ENCODE data around the gene KRTAP5-9. TPM values are rescaled to one million over a fixed set of nuclear protein-coding genes. Genes with fewer than 3 reads are reported as not detected.

KRTAP5-9 gene
- total and polyA plus RNA-seq, 2 donors (not counting 3 experiments of a cell fraction or from before 2014, with no cell fraction given), result 0.28 TPM; not detected in 1

DNA sequence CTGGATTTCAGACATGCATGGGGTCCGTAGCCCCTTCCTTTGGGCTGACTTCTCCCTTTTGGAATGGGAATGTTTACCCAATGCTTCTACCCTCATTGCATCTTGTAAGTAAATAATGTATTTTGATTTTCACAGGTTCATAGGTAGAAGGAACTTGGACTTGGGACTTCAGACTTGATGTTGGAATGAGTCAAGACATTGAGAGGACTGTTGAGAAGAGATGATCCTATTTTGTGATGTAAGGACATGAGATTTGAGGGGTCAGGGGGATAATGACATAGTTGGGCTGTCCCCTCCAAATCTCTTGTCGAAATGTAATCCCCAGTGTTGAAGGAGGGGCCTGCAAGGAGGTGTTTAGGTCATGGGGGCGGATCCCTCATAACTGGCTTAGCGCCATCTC, 16.2 kb downstream of the KRTAP5-9 start:
- no peak overlapping the region for H2AFZ ChIP-seq (ENCODE audit: low read depth, low read length)
- ChIA-PET CTCF (interaction anchor here (1.6 to 2.2 kb wide), 7 partner anchors 15 to 1099 kb away, joined by 7 to 35 read pairs (median 12); partner anchors contain the start of gene DHCR7), POLR2A (no interaction called here)
- DNase-seq (ENCODE audit: low read depth, low spot score), result no peak
- FAIRE-seq, result no peak
- no peak overlapping the region for H3K4me3 ChIP-seq (replicated peaks in 1 of 3; ENCODE audit: insufficient read depth in 1 of 3, low read depth in 1 of 3, low read length in 3 of 3)
- H3K4me1 ChIP-seq (ENCODE audit: control insufficient read depth, extremely low read depth, insufficient read depth, low read length), result no peaks in the 10 kb centered on the region
- no peak for TF ChIP-seq FOS (IDR thresholded peaks at IDR 0.05; ENCODE audit: borderline replicate concordance, insufficient read depth, low read length)
- TF ChIP-seq, protein P1, sequence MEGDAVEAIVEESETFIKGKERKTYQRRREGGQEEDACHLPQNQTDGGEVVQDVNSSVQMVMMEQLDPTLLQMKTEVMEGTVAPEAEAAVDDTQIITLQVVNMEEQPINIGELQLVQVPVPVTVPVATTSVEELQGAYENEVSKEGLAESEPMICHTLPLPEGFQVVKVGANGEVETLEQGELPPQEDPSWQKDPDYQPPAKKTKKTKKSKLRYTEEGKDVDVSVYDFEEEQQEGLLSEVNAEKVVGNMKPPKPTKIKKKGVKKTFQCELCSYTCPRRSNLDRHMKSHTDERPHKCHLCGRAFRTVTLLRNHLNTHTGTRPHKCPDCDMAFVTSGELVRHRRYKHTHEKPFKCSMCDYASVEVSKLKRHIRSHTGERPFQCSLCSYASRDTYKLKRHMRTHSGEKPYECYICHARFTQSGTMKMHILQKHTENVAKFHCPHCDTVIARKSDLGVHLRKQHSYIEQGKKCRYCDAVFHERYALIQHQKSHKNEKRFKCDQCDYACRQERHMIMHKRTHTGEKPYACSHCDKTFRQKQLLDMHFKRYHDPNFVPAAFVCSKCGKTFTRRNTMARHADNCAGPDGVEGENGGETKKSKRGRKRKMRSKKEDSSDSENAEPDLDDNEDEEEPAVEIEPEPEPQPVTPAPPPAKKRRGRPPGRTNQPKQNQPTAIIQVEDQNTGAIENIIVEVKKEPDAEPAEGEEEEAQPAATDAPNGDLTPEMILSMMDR (IDR thresholded peaks at IDR 0.05; ENCODE audit: extremely low read depth in 1 of 2, insufficient read depth in 1 of 2, low read depth in 1 of 2, low read length in 2 of 2), result no peak
- H3K27me3 ChIP-seq (ENCODE audit: control insufficient read depth in 2 of 2, insufficient read depth in 2 of 2, low read length in 2 of 2), result peaks cover 0 to 5% of the 10 kb centered on the region in 2 experiments
- H3K36me3 ChIP-seq (ENCODE audit: control insufficient read depth in 2 of 2, extremely low read depth in 1 of 2, insufficient read depth in 2 of 2, low read length in 2 of 2), result no peaks in the 10 kb centered on the region
- H3K79me2 ChIP-seq (ENCODE audit: control insufficient read depth, insufficient read depth, low read length), result no peaks in the 10 kb centered on the region
- H4K20me1 ChIP-seq (replicated peaks; ENCODE audit: control insufficient read depth, extremely low read depth, insufficient read depth, low read length), result no peaks in the 10 kb centered on the region
- H3K9me3 ChIP-seq (replicated peaks; ENCODE audit: control insufficient read depth, insufficient read depth, low read length), result no peaks in the 10 kb centered on the region
- no TSS peak for BruUV-seq (replicated peaks)
- no peaks in the 10 kb centered on the region for H3K9me1 ChIP-seq (replicated peaks; ENCODE audit: control insufficient read depth, extremely low read depth, insufficient read depth, low read length)
- dilution Hi-C loops (cut with MboI; ENCODE audit: extremely low pct_ligation_motif_present, low sequenced_read_pairs), result no loop called here
- no peak overlapping the region for H3K9ac ChIP-seq (replicated peaks; ENCODE audit: extremely low read depth, insufficient read depth, low read length)
- no peak overlapping the region for H3K27ac ChIP-seq (ENCODE audit: insufficient read depth, low read depth, low read length)
- H3K4me2 ChIP-seq (ENCODE audit: insufficient read depth, low read length), result no peak overlapping the region
- intact Hi-C loops (cut with micrococcal nuclease), result loop anchor here (5.0 kb wide), 1 partner anchor 117 kb away; the partner anchor contains the start of gene DHCR7

DNA sequence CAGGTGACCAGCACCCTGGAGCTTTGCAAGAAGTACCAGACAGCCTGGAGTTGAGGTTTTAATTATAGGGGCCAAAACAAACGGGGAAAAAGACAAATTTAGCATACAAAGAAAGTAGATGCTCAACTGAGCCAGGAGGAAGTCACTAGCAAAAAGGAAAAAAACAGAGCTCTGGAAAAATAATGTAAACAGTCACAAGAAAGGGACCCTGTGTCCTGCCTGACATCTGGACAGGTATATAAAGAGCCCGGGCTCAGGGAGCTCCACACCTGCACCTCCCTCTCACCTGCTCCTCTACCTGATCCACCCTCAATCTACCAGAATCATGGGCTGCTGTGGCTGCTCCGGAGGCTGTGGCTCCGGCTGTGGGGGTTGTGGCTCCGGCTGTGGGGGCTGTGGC, 17.0 kb downstream of the KRTAP5-9 start, which contains the start of gene KRTAP5-10:
TSS of gene KRTAP5-10 (plus strand) at position 301 of the 400 bp plus-strand sequence. CDS start at position 326, 25 bp downstream.
- no peaks in the 10 kb centered on the region for H3K79me2 ChIP-seq (ENCODE audit: control insufficient read depth, insufficient read depth, low read length)
- no peak for TF ChIP-seq EZH2 (IDR thresholded peaks at IDR 0.05; ENCODE audit: borderline replicate concordance, low read depth, low read length, severe bottlenecking)
- intact Hi-C loops (cut with micrococcal nuclease) (no loop called here), dilution Hi-C loops (cut with MboI; ENCODE audit: extremely low pct_ligation_motif_present, low sequenced_read_pairs) (no loop called here)
- ChIA-PET CTCF (interaction anchor here (1.2 to 2.3 kb wide), 2 partner anchors 9 to 15 kb away, joined by 3 to 7 read pairs; no protein-coding TSS in a partner anchor), POLR2A (no interaction called here)
- no peak for DNase-seq (ENCODE audit: low read depth, low spot score)
- H3K36me3 ChIP-seq (ENCODE audit: control insufficient read depth in 2 of 2, extremely low read depth in 1 of 2, insufficient read depth in 2 of 2, low read length in 2 of 2), result no peaks in the 10 kb centered on the region
- no peaks in the 10 kb centered on the region for H3K4me1 ChIP-seq (ENCODE audit: control insufficient read depth, extremely low read depth, insufficient read depth, low read length)
- no TSS peak for BruUV-seq (replicated peaks)
- H3K27ac ChIP-seq (ENCODE audit: insufficient read depth, low read depth, low read length), result no peak within 1 kb of the TSS
- H3K4me2 ChIP-seq (ENCODE audit: insufficient read depth, low read length), result no peak within 1 kb of the TSS
- H2AFZ ChIP-seq (ENCODE audit: low read depth, low read length), result no peak within 1 kb of the TSS
- no peaks in the 10 kb centered on the region for H3K9me1 ChIP-seq (replicated peaks; ENCODE audit: control insufficient read depth, extremely low read depth, insufficient read depth, low read length)
- H4K20me1 ChIP-seq (replicated peaks; ENCODE audit: control insufficient read depth, extremely low read depth, insufficient read depth, low read length), result no peaks in the 10 kb centered on the region
- no peak for FAIRE-seq
- no peaks in the 10 kb centered on the region for H3K9me3 ChIP-seq (replicated peaks; ENCODE audit: control insufficient read depth, insufficient read depth, low read length)
- H3K4me3 ChIP-seq (replicated peaks in 1 of 3; ENCODE audit: insufficient read depth in 1 of 3, low read depth in 1 of 3, low read length in 3 of 3), result no peak within 1 kb of the TSS
- no peak within 1 kb of the TSS for H3K9ac ChIP-seq (replicated peaks; ENCODE audit: extremely low read depth, insufficient read depth, low read length)
- H3K27me3 ChIP-seq (ENCODE audit: control insufficient read depth in 2 of 2, insufficient read depth in 2 of 2, low read length in 2 of 2), result peaks cover 0 to 5% of the 10 kb centered on the region in 2 experiments
